Peyer's patch (tissue), 4 donors: ENCODE measurements around the gene NKX6-2. TPM values are rescaled to one million over a fixed set of nuclear protein-coding genes. Genes with fewer than 3 reads are reported as not detected.

Source experiments
- DNase-seq, 3 donors: peaks; one replicate each; pipeline ENCODE4 v3.0.0-alpha.2; 2017 to 2019
- H3K27ac ChIP-seq, 4 donors: fragments of 200-600 bp; sonication (generic); one replicate each; pipeline ENCODE4 v1.5.1; 2016 to 2019
- H3K27me3 ChIP-seq, 2 donors: fragments of 200-600 bp; sonication (generic); one replicate each; pipeline ENCODE4 v1.5.1; 2019
- H3K36me3 ChIP-seq, 3 donors: fragments of 200-600 bp; sonication (generic); one replicate each; pipeline ENCODE4 v1.5.1; 2016 to 2019
- H3K4me1 ChIP-seq, 4 donors: fragments of 200-600 bp; sonication (generic); one replicate each; pipeline ENCODE4 v1.5.1; 2016 to 2019
- H3K4me3 ChIP-seq, 4 donors: fragments of 200-600 bp; sonication (generic); 1 replicate in 3 of 4; 2 replicates in 1 of 4; pipeline ENCODE4 v1.5.1; 2016 to 2019; ENCODE audit warnings: mild to moderate bottlenecking in 1 of 4
- H3K9me3 ChIP-seq, 4 donors: fragments of 200-600 bp; sonication (generic); one replicate each; pipeline ENCODE4 v1.5.1; 2016 to 2019; ENCODE audit warnings: mild to moderate bottlenecking in 1 of 4
- CTCF ChIP-seq, 6 experiments: fragments of 450-650 bp in 4 of 6; fragments of 200-600 bp in 2 of 6; sonication (generic) in 1 of 6; IDR thresholded peaks; one replicate each; pipeline ENCODE4 v1.5.1; 2017 to 2019; ENCODE audit warnings: antibody characterized with exemption in 6 of 6, mild to moderate bottlenecking in 3 of 6, moderate library complexity in 1 of 6
- POLR2A ChIP-seq, 2 donors: fragments of 450-650 bp; IDR thresholded peaks; one replicate each; pipeline ENCODE4 v1.5.1; 2017; ENCODE audit warnings: antibody characterized with exemption in 2 of 2, mild to moderate bottlenecking in 2 of 2, moderate library complexity in 2 of 2
- total RNA-seq, 4 donors: library from RNA; depleted of rRNA; stranded (reverse); fragments of >200 nt; gene quantifications; one replicate each; pipeline ENCODE4 v1.1.0, GENCODE V29; 2016

NKX6-2 gene
- total RNA-seq, 4 donors from 2014 or later = not detected

GRCh38 chr10:132787495-132788179, 1.7 kb upstream of the NKX6-2 start:
- TF ChIP-seq POLR2A (IDR thresholded peaks at IDR 0.05) (no peak), CTCF (IDR thresholded peaks at IDR 0.05) (no peak)
- no peaks in the 10 kb centered on the region for H3K9me3 ChIP-seq
- H3K4me3 ChIP-seq = peak overlapping the region in 2 of 4 donors; percentile 15 to 20
- no peak overlapping the region for H3K27ac ChIP-seq
- peaks cover 0 to 38% (median 4%) of the 10 kb centered on the region in 4 donors for H3K4me1 ChIP-seq
- H3K27me3 ChIP-seq = peaks cover 0 to 52% of the 10 kb centered on the region in 2 donors
- DNase-seq = no peak
- peaks cover 0 to 7% (median 0%) of the 10 kb centered on the region in 3 donors for H3K36me3 ChIP-seq

- Histone ChIP-seq H3K4me3 (peak overlapping the region in 2 of 4 donors; percentile 15 to 20), H3K9me3 (no peaks in the 10 kb centered on the region), H3K4me1 (peaks cover 0 to 38% (median 4%) of the 10 kb centered on the region in 4 donors), H3K27me3 (peaks cover 0 to 52% of the 10 kb centered on the region in 2 donors), H3K36me3 (peaks cover 0 to 13% (median 0%) of the 10 kb centered on the region in 3 donors), H3K27ac (no peak overlapping the region)
- DNase-seq = no peak
- no peak for TF ChIP-seq POLR2A (IDR thresholded peaks at IDR 0.05)
- TF ChIP-seq CTCF (IDR thresholded peaks at IDR 0.05) = no peak
Observed at GRCh38 chr10:132786884-132787494, 1.0 kb upstream of the NKX6-2 start.

GRCh38 chr10:132786476-132786883, 533 bp upstream of the NKX6-2 start:
- DNase-seq = no peak
- H3K36me3 ChIP-seq = peaks cover 0 to 18% (median 0%) of the 10 kb centered on the region in 3 donors
- H3K4me3 ChIP-seq = peak overlapping the region in 1 of 4 donors; percentile 15
- H3K9me3 ChIP-seq = no peaks in the 10 kb centered on the region
- H3K27ac ChIP-seq = no peak overlapping the region
- TF ChIP-seq CTCF (IDR thresholded peaks at IDR 0.05) (no peak), POLR2A (IDR thresholded peaks at IDR 0.05) (no peak)
- H3K4me1 ChIP-seq = peaks cover 0 to 38% (median 4%) of the 10 kb centered on the region in 4 donors
- H3K27me3 ChIP-seq = peaks cover 0 to 52% of the 10 kb centered on the region in 2 donors

GRCh38 chr10:132784866-132785722, 853 bp downstream of the NKX6-2 start:
- H3K27ac ChIP-seq = no peak overlapping the region
- H3K27me3 ChIP-seq = peaks cover 0 to 52% of the 10 kb centered on the region in 2 donors
- H3K36me3 ChIP-seq = peaks cover 0 to 23% (median 0%) of the 10 kb centered on the region in 3 donors
- TF ChIP-seq CTCF (IDR thresholded peaks at IDR 0.05) (no peak), POLR2A (IDR thresholded peaks at IDR 0.05) (no peak)
- DNase-seq = no peak
- no peaks in the 10 kb centered on the region for H3K9me3 ChIP-seq
- H3K4me3 ChIP-seq = peak overlapping the region in 1 of 4 donors; percentile 14
- H3K4me1 ChIP-seq = peaks cover 0 to 38% (median 4%) of the 10 kb centered on the region in 4 donors
